SKM-1 (cell line): ENCODE measurements around the gene S100A10.

Experiments
- DNase-seq: peaks from one replicate; lab custom pipeline; 2025; ENCODE audit not compliant: unreplicated experiment; lab: John Stamatoyannopoulos, UW

S100A10 gene

GRCh38 chr1:152013664-152014237, 20.1 kb upstream of the S100A10 start:
- peak; percentile 84 for DNase-seq

GRCh38 chr1:152009691-152010090, 16.0 kb upstream of the S100A10 start:
- no peak for DNase-seq

- DNase-seq: no peak
Measured at GRCh38 chr1:152007047-152007446, 13.4 kb upstream of the S100A10 start.

- DNase-seq: no peak
Measured at GRCh38 chr1:152005360-152005912, 11.8 kb upstream of the S100A10 start.

- DNase-seq: no peak
Measured at GRCh38 chr1:152003846-152004442, 10.3 kb upstream of the S100A10 start.

- DNase-seq: no peak
Measured at GRCh38 chr1:152002960-152003359, 9.3 kb upstream of the S100A10 start.

- DNase-seq: peak; percentile 41
Measured at GRCh38 chr1:152001631-152002584, 8.2 kb upstream of the S100A10 start.

- no peak for DNase-seq
Measured at GRCh38 chr1:152000964-152001630, 7.4 kb upstream of the S100A10 start.

GRCh38 chr1:151998611-151999362, 5.1 kb upstream of the S100A10 start:
- DNase-seq: no peak

GRCh38 chr1:151997284-151997570, 3.6 kb upstream of the S100A10 start:
- no peak for DNase-seq

GRCh38 chr1:151995774-151996173, 2.1 kb upstream of the S100A10 start:
- no peak for DNase-seq

- no peak for DNase-seq
Measured at GRCh38 chr1:151994956-151995355, 1.3 kb upstream of the S100A10 start.

- peak; percentile 68 for DNase-seq
Measured at GRCh38 chr1:151993084-151993733, 450 bp downstream of the S100A10 start.

- no peak for DNase-seq
Measured at GRCh38 chr1:151992303-151993083, 1.2 kb downstream of the S100A10 start.

GRCh38 chr1:151991663-151992302, 1.9 kb downstream of the S100A10 start:
- DNase-seq: no peak

- no peak for DNase-seq
Measured at GRCh38 chr1:151990856-151991198, 2.8 kb downstream of the S100A10 start.

- no peak for DNase-seq
Measured at GRCh38 chr1:151990058-151990855, 3.4 kb downstream of the S100A10 start.

GRCh38 chr1:151989211-151989862, 4.3 kb downstream of the S100A10 start:
- peak; percentile 63 for DNase-seq
